Uterus (tissue), 4 donors: ENCODE measurements around the gene FIGN. TPM values are rescaled to one million over a fixed set of nuclear protein-coding genes. Genes with fewer than 3 reads are reported as not detected.

Source experiments
- DNase-seq, 2 donors: peaks; one replicate each; pipeline ENCODE4 v3.0.0-alpha.2; 2019 to 2020
- H3K27ac ChIP-seq, 2 donors: fragments of 200-600 bp; sonication (generic); 1 replicate in 1 of 2; 2 replicates in 1 of 2; pipeline ENCODE4 v1.5.1; 2016 to 2018
- H3K27me3 ChIP-seq, 2 donors: fragments of 200-600 bp; sonication (generic); one replicate each; pipeline ENCODE4 v1.5.1; 2018 to 2019; ENCODE audit warnings: control low read depth in 1 of 2
- H3K36me3 ChIP-seq, 2 donors: fragments of 200-600 bp; sonication (generic); one replicate each; pipeline ENCODE4 v1.5.1; 2019; ENCODE audit warnings: control low read depth in 1 of 2
- H3K4me1 ChIP-seq, 2 donors: fragments of 200-600 bp; sonication (generic); one replicate each; pipeline ENCODE4 v1.5.1; 2018 to 2019; ENCODE audit warnings: control low read depth in 1 of 2
- H3K4me3 ChIP-seq, 2 donors: fragments of 200-600 bp; sonication (generic); 1 replicate in 1 of 2; 2 replicates in 1 of 2; pipeline ENCODE4 v1.5.1; 2018 to 2019; ENCODE audit warnings: mild to moderate bottlenecking in 1 of 2
- H3K9me3 ChIP-seq, 2 donors: fragments of 200-600 bp; sonication (generic); one replicate each; pipeline ENCODE4 v1.5.1; 2019; ENCODE audit warnings: control low read depth in 1 of 2
- POLR2A ChIP-seq, 2 donors: fragments of 450-650 bp; IDR thresholded peaks; one replicate each; pipeline ENCODE4 v1.6.1; 2016; ENCODE audit warnings: antibody characterized with exemption in 2 of 2, mild to moderate bottlenecking in 1 of 2, moderate library complexity in 1 of 2
- intact Hi-C: fragments of 100-400 bp; cut with DNase I; formaldehyde crosslinking; loops from one replicate; pipeline ENCODE4 v1.15.1; 2023; ENCODE audit warnings: low total_unique reads
- total RNA-seq, 4 donors: library from RNA; depleted of rRNA in 3 of 4; stranded (reverse); fragments of >200 nt in 3 of 4; gene quantifications; one replicate each; pipeline versions ENCODE4 v1.1.0 to v1.2.4, GENCODE V29; 2014 to 2023
- TF ChIP-seq, protein P1 (sequence below), 4 experiments: fragments of 200-600 bp in 2 of 4; fragments of 450-650 bp in 2 of 4; sonication (generic) in 2 of 4; IDR thresholded peaks; one replicate each; pipeline ENCODE4 v1.5.1; 2016 to 2019; ENCODE audit warnings: antibody characterized with exemption in 4 of 4, mild to moderate bottlenecking in 2 of 4, moderate library complexity in 1 of 4
- donor health status: DM: yes; HTN: yes; CAD: no.

FIGN gene
- total RNA-seq, 4 donors from 2014 or later, result 1.8 to 9.8 (median 4.6) TPM

DNA sequence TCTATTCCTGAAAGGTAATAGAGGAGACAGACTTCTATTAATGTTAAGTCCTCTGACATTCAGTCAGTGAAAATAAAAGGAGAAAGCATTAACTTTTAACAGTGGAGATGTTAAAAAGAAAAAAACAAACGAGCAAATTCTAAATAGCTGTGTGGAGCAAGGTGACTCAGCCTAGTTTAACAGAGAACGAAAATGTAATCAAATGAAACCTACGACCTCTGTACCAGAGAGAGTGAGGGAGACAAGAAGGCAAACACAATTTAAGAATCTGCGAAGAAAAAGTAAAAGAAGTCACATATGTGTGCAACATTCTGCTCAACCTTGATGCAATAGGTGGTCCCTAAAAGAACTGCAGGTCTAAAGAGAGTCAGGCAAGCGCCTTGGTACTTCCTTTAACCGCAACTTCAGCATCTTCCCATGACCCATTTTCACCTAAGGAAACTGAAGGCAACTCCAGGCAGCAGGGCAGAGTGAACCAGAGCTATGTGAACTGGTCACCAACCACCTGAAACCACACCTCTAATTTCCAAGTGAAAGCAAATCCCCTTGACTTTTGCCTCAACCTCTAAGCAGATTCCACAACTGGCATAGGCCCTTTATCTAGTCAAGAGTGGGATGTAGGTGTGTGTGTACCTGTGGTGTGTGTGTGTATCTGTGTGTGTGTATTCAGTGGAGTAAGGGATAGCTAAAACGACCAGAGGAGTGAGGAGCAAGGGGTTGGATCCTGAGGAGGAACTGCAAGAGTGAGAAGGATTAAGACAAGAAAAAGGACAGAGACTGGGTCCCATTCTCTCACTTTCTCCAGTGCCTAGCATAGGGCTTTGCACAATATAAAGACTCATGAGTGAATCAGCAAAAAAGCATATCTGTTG, 43.0 kb downstream of the FIGN start:
- Histone ChIP-seq H3K4me1 (no peaks in the 10 kb centered on the region), H3K9me3 (no peaks in the 10 kb centered on the region)
- intact Hi-C loops, result no loop called here

DNA sequence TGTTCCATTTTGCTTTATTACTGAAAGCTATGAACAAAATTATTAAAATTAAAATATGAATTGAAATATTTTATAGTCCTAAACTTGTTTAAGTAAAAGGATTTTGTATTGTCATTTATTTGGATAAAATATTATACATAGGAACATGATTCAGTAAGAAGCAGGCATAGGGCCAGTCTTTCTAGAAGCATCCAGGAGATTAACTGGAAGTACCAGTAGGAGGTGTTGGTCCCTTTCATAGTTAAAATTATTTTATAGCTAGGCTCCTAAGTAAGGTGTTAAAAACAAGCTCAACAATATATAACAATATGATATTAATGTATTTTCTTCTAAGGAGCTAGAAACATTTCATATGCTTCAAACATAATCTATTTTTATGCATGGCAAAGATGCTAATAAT, 43.7 kb downstream of the FIGN start:
- intact Hi-C loops, result no loop called here
- Histone ChIP-seq H3K27ac (peak overlapping the region; percentile 43 to 73), H3K36me3 (no peaks in the 10 kb centered on the region), H3K4me3 (no peak overlapping the region), H3K9me3 (no peaks in the 10 kb centered on the region), H3K27me3 (no peaks in the 10 kb centered on the region), H3K4me1 (no peaks in the 10 kb centered on the region)
- DNase-seq, result no peak
- no peak for TF ChIP-seq POLR2A (IDR thresholded peaks at IDR 0.05)
- TF ChIP-seq, protein P1, sequence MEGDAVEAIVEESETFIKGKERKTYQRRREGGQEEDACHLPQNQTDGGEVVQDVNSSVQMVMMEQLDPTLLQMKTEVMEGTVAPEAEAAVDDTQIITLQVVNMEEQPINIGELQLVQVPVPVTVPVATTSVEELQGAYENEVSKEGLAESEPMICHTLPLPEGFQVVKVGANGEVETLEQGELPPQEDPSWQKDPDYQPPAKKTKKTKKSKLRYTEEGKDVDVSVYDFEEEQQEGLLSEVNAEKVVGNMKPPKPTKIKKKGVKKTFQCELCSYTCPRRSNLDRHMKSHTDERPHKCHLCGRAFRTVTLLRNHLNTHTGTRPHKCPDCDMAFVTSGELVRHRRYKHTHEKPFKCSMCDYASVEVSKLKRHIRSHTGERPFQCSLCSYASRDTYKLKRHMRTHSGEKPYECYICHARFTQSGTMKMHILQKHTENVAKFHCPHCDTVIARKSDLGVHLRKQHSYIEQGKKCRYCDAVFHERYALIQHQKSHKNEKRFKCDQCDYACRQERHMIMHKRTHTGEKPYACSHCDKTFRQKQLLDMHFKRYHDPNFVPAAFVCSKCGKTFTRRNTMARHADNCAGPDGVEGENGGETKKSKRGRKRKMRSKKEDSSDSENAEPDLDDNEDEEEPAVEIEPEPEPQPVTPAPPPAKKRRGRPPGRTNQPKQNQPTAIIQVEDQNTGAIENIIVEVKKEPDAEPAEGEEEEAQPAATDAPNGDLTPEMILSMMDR (IDR thresholded peaks at IDR 0.05), result no peak

More for the DNA sequence above, 43.0 kb downstream of the FIGN start:
- DNase-seq, result no peak
- H3K36me3 ChIP-seq, result no peaks in the 10 kb centered on the region
- no peak overlapping the region for H3K4me3 ChIP-seq
- TF ChIP-seq, protein P1 (IDR thresholded peaks at IDR 0.05), result no peak
- no peak for TF ChIP-seq POLR2A (IDR thresholded peaks at IDR 0.05)
- H3K27me3 ChIP-seq, result no peaks in the 10 kb centered on the region
- H3K27ac ChIP-seq, result peak overlapping the region; percentile 43 to 73

DNA sequence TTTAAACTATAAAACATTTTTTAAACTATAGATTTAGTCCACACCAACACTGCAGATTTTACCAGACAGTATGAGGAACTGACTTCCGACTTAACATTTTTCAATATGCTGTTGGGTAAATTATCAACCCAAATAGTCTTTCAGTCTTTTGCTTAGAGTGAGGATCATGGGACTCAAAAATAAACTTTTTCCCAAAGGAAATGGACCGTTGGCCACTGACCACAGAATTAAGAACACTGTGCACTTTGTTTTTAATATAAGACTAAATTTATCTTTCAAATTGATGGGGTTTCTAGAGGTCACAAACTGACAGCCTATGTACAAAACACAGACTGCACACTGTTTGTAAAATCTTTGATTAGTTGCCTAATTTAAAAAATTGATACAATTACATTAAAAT, 44.9 kb downstream of the FIGN start:
- no peaks in the 10 kb centered on the region for H3K4me1 ChIP-seq
- H3K27me3 ChIP-seq, result no peaks in the 10 kb centered on the region
- no peaks in the 10 kb centered on the region for H3K36me3 ChIP-seq
- TF ChIP-seq, protein P1 (IDR thresholded peaks at IDR 0.05), result no peak
- no peak for TF ChIP-seq POLR2A (IDR thresholded peaks at IDR 0.05)
- DNase-seq, result no peak
- H3K4me3 ChIP-seq, result no peak overlapping the region
- peak overlapping the region; percentile 48 to 73 for H3K27ac ChIP-seq
- no peaks in the 10 kb centered on the region for H3K9me3 ChIP-seq
- intact Hi-C loops, result no loop called here

- TF ChIP-seq, protein P1 (IDR thresholded peaks at IDR 0.05), result no peak
- TF ChIP-seq POLR2A (IDR thresholded peaks at IDR 0.05), result no peak
- no peaks in the 10 kb centered on the region for H3K36me3 ChIP-seq
- no peaks in the 10 kb centered on the region for H3K27me3 ChIP-seq
- no peaks in the 10 kb centered on the region for H3K4me1 ChIP-seq
- intact Hi-C loops, result no loop called here
- DNase-seq, result no peak
- no peak overlapping the region for H3K4me3 ChIP-seq
- no peaks in the 10 kb centered on the region for H3K9me3 ChIP-seq
- no peak overlapping the region for H3K27ac ChIP-seq
These were observed 48.6 kb downstream of the FIGN start for GRCh38 chr2:163687217-163687616.

GRCh38 chr2:163686289-163686688, 49.5 kb downstream of the FIGN start:
- DNase-seq, result no peak
- no peak for TF ChIP-seq POLR2A (IDR thresholded peaks at IDR 0.05)
- TF ChIP-seq, protein P1 (IDR thresholded peaks at IDR 0.05), result no peak
- H3K9me3 ChIP-seq, result no peaks in the 10 kb centered on the region
- no peaks in the 10 kb centered on the region for H3K27me3 ChIP-seq
- intact Hi-C loops, result no loop called here
- no peaks in the 10 kb centered on the region for H3K4me1 ChIP-seq
- no peak overlapping the region for H3K4me3 ChIP-seq
- no peaks in the 10 kb centered on the region for H3K36me3 ChIP-seq
- H3K27ac ChIP-seq, result no peak overlapping the region
